Measurements from ENCODE around the gene CENPK.

CENPK gene

GRCh38 chr5:65577141-65577540 is 14.2 kb upstream of the CENPK start:
- no peak for DNase-seq (ENCODE audit: extremely low spot score)
- TF ChIP-seq SP1 (IDR thresholded peaks at IDR 0.05) (no peak), FOXA1 (IDR thresholded peaks at IDR 0.05) (no peak), SUZ12 (IDR thresholded peaks at IDR 0.05) (no peak), FOXK2 (IDR thresholded peaks at IDR 0.05) (no peak), L3MBTL2 (conservative IDR thresholded peaks at IDR 0.05) (no peak), LEF1 (IDR thresholded peaks at IDR 0.05; ENCODE audit: borderline replicate concordance) (no peak), NFRKB (IDR thresholded peaks at IDR 0.05) (no peak), ELF4 (IDR thresholded peaks at IDR 0.05) (no peak), TARDBP (IDR thresholded peaks at IDR 0.05) (no peak), CTBP1 (IDR thresholded peaks at IDR 0.05; ENCODE audit: borderline replicate concordance) (no peak), FOXM1 (IDR thresholded peaks at IDR 0.05; ENCODE audit: borderline replicate concordance) (no peak), BHLHE40 (IDR thresholded peaks at IDR 0.05; ENCODE audit: borderline replicate concordance) (no peak), HDGF (IDR thresholded peaks at IDR 0.05; ENCODE audit: borderline replicate concordance) (no peak), ARNT (IDR thresholded peaks at IDR 0.05) (no peak), ZNF384 (IDR thresholded peaks at IDR 0.05) (no peak), PKNOX1 (IDR thresholded peaks at IDR 0.05) (no peak)
- ChIA-PET POLR2A (interaction anchor here (0.7 kb wide), 1 partner anchor 15 kb away, joined by 3 read pairs; no protein-coding TSS in a partner anchor), CTCF (no interaction called here)

GRCh38 chr5:65570598-65571226 is 7.7 kb upstream of the CENPK start:
- CTCF ChIA-PET, result no interaction called here
- DNase-seq (ENCODE audit: extremely low spot score), result no peak
- TF ChIP-seq PKNOX1 (IDR thresholded peaks at IDR 0.05), result no peak
- TF ChIP-seq CTBP1 (IDR thresholded peaks at IDR 0.05; ENCODE audit: borderline replicate concordance), result no peak
- no peak for TF ChIP-seq BHLHE40 (IDR thresholded peaks at IDR 0.05; ENCODE audit: borderline replicate concordance)
- no peak for TF ChIP-seq HDGF (IDR thresholded peaks at IDR 0.05; ENCODE audit: borderline replicate concordance)
- TF ChIP-seq ELF4 (IDR thresholded peaks at IDR 0.05), result no peak
- no peak for TF ChIP-seq L3MBTL2 (conservative IDR thresholded peaks at IDR 0.05)
- TF ChIP-seq ZNF384 (IDR thresholded peaks at IDR 0.05), result no peak
- no peak for TF ChIP-seq SP1 (IDR thresholded peaks at IDR 0.05)
- no peak for TF ChIP-seq TARDBP (IDR thresholded peaks at IDR 0.05)
- TF ChIP-seq LEF1 (IDR thresholded peaks at IDR 0.05; ENCODE audit: borderline replicate concordance), result no peak
- no peak for TF ChIP-seq FOXA1 (IDR thresholded peaks at IDR 0.05)
- TF ChIP-seq SUZ12 (IDR thresholded peaks at IDR 0.05), result no peak
- POLR2A ChIA-PET, result no interaction called here

GRCh38 chr5:65566505-65566904 is 3.5 kb upstream of the CENPK start:
- ChIA-PET POLR2A (no interaction called here), CTCF (no interaction called here)
- DNase-seq (ENCODE audit: extremely low spot score), result no peak

GRCh38 chr5:65563777-65564176 is 809 bp upstream of the CENPK start:
- ChIA-PET CTCF (no interaction called here), POLR2A (interaction anchor here (1.0 to 1.8 kb wide), 3 partner anchors 10 to 82 kb away, joined by 3 to 10 read pairs (median 3); partner anchors contain the start of gene ADAMTS6)
- no peak for TF ChIP-seq ARNT (IDR thresholded peaks at IDR 0.05)
- no peak for TF ChIP-seq FOXA1 (IDR thresholded peaks at IDR 0.05)
- TF ChIP-seq PKNOX1 (IDR thresholded peaks at IDR 0.05), result no peak
- TF ChIP-seq NFRKB (IDR thresholded peaks at IDR 0.05), result no peak
- no peak for TF ChIP-seq ELF4 (IDR thresholded peaks at IDR 0.05)
- no peak for TF ChIP-seq SUZ12 (IDR thresholded peaks at IDR 0.05)
- no peak for TF ChIP-seq HDGF (IDR thresholded peaks at IDR 0.05; ENCODE audit: borderline replicate concordance)
- no peak for DNase-seq (ENCODE audit: extremely low spot score)

More at GRCh38 chr5:65566505-65566904, 3.5 kb upstream of the CENPK start:
- TF ChIP-seq L3MBTL2 (conservative IDR thresholded peaks at IDR 0.05), result no peak
- TF ChIP-seq ARNT (IDR thresholded peaks at IDR 0.05), result no peak
- no peak for TF ChIP-seq ZNF384 (IDR thresholded peaks at IDR 0.05)
- no peak for TF ChIP-seq ELF4 (IDR thresholded peaks at IDR 0.05)
- TF ChIP-seq PKNOX1 (IDR thresholded peaks at IDR 0.05), result no peak
- TF ChIP-seq SUZ12 (IDR thresholded peaks at IDR 0.05), result no peak
- no peak for TF ChIP-seq TARDBP (IDR thresholded peaks at IDR 0.05)
- TF ChIP-seq FOXA1 (IDR thresholded peaks at IDR 0.05), result no peak
- no peak for TF ChIP-seq LEF1 (IDR thresholded peaks at IDR 0.05; ENCODE audit: borderline replicate concordance)
- no peak for TF ChIP-seq CTBP1 (IDR thresholded peaks at IDR 0.05; ENCODE audit: borderline replicate concordance)
- TF ChIP-seq NFRKB (IDR thresholded peaks at IDR 0.05), result no peak
- no peak for TF ChIP-seq BHLHE40 (IDR thresholded peaks at IDR 0.05; ENCODE audit: borderline replicate concordance)
- no peak for TF ChIP-seq FOXM1 (IDR thresholded peaks at IDR 0.05; ENCODE audit: borderline replicate concordance)
- TF ChIP-seq FOXK2 (IDR thresholded peaks at IDR 0.05), result no peak
- TF ChIP-seq HDGF (IDR thresholded peaks at IDR 0.05; ENCODE audit: borderline replicate concordance), result no peak
- TF ChIP-seq SP1 (IDR thresholded peaks at IDR 0.05), result no peak

- CTCF ChIA-PET, result no interaction called here
- POLR2A ChIA-PET, result no interaction called here
- TF ChIP-seq SUZ12 (IDR thresholded peaks at IDR 0.05) (no peak), FOXK2 (IDR thresholded peaks at IDR 0.05) (no peak), FOXA1 (IDR thresholded peaks at IDR 0.05) (no peak), SP1 (IDR thresholded peaks at IDR 0.05) (no peak), LEF1 (IDR thresholded peaks at IDR 0.05; ENCODE audit: borderline replicate concordance) (no peak), HDGF (IDR thresholded peaks at IDR 0.05; ENCODE audit: borderline replicate concordance) (no peak)
- no peak for DNase-seq (ENCODE audit: extremely low spot score)
These were observed 6.2 kb downstream of the CENPK start for GRCh38 chr5:65556718-65557117.
